Measurements from ENCODE around the gene KRT37. TPM values are rescaled to one million over a fixed set of nuclear protein-coding genes. Genes with fewer than 3 reads are reported as not detected.

Gene KRT37
- total RNA-seq, 2 experiments from 2014 or later = not detected

DNA sequence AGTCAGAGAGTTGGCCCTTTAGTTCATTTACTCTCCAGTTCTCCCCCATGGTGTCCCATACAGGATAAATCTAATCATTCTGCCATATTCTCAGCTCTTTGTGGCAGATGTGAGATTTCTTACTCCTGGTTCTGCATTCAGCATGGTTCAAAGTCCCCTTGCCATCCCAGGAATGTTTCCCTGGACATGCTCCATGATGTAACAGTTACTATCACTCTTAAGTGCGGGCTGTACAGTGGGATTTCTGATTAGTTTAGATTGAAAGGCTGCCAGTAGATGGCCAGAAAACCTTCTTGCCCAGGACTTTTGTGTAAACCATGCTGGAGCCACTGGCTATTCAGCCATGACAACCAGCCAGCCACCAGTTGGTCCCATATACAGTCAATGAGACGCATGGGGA is 10.4 kb downstream of the KRT37 start:
- no peak for DNase-seq
- Histone ChIP-seq H3K4me1 (ENCODE audit: insufficient read depth, low read length) (peaks cover 10% of the 10 kb centered on the region), H3K4me3 (ENCODE audit: low read length) (no peak overlapping the region), H3K27ac (ENCODE audit: low read depth in 1 of 2, low read length in 2 of 2) (no peak overlapping the region), H3K36me3 (ENCODE audit: insufficient read depth, low read length) (no peaks in the 10 kb centered on the region), H3K27me3 (ENCODE audit: control insufficient read depth in 1 of 2, insufficient read depth in 2 of 2, low read length in 2 of 2) (no peaks in the 10 kb centered on the region), H3K9me3 (ENCODE audit: control insufficient read depth in 1 of 2, insufficient read depth in 1 of 2, low read length in 2 of 2) (no peaks in the 10 kb centered on the region)
- no peak overlapping the region for H3K27ac Mint-ChIP-seq
- no peak overlapping the region for H3K4me3 Mint-ChIP-seq
- H3K4me1 Mint-ChIP-seq (ENCODE audit: low read depth) = peaks cover 8% of the 10 kb centered on the region
- ChIA-PET POLR2A (no interaction called here), CTCF (no interaction called here)
- H3K9me3 Mint-ChIP-seq = no peaks in the 10 kb centered on the region
- TF ChIP-seq, protein P1, sequence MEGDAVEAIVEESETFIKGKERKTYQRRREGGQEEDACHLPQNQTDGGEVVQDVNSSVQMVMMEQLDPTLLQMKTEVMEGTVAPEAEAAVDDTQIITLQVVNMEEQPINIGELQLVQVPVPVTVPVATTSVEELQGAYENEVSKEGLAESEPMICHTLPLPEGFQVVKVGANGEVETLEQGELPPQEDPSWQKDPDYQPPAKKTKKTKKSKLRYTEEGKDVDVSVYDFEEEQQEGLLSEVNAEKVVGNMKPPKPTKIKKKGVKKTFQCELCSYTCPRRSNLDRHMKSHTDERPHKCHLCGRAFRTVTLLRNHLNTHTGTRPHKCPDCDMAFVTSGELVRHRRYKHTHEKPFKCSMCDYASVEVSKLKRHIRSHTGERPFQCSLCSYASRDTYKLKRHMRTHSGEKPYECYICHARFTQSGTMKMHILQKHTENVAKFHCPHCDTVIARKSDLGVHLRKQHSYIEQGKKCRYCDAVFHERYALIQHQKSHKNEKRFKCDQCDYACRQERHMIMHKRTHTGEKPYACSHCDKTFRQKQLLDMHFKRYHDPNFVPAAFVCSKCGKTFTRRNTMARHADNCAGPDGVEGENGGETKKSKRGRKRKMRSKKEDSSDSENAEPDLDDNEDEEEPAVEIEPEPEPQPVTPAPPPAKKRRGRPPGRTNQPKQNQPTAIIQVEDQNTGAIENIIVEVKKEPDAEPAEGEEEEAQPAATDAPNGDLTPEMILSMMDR (IDR thresholded peaks at IDR 0.05) = no peak
- H3K36me3 Mint-ChIP-seq (ENCODE audit: low read depth) = no peaks in the 10 kb centered on the region
- no peaks in the 10 kb centered on the region for H3K27me3 Mint-ChIP-seq
- intact Hi-C loops (cut with DNase I, micrococcal nuclease) = no loop called here
- no peak for ATAC-seq (ENCODE audit: poor library complexity)

DNA sequence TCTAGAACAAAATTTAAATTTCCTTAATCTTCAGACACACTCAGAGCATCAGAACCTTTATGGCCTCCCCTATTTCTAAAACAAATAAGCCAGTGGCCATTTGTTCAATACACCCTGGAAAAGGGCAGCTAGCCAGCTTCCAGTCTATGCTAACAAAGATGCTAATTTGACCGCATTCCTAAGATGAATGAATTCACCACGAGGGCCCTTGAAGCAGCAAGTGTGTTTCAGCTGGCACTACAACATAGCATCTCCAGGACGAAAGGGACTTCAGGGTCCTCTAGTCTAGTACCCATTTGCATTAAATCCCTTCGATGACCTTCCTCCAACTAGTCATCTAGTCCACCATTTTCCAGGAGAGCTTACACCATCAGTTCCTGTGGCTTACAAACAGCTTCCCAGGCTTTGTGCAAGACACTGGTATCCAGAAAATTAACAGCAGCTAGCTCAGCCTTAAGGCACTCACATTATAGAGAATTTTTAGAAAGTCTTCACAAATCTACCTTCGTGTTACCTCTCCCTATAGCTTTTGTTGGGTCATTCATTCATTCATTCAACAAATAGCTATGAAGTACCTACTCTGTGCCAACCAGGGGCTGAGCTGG is 10.9 kb downstream of the KRT37 start:
- Mint-ChIP-seq H3K4me1 (ENCODE audit: low read depth) (peaks cover 13% of the 10 kb centered on the region), H3K36me3 (ENCODE audit: low read depth) (no peaks in the 10 kb centered on the region), H3K9me3 (no peaks in the 10 kb centered on the region), H3K27ac (no peak overlapping the region), H3K27me3 (no peaks in the 10 kb centered on the region), H3K4me3 (no peak overlapping the region)
- ChIA-PET CTCF (no interaction called here), POLR2A (no interaction called here)
- no peak for ATAC-seq (ENCODE audit: poor library complexity)
- DNase-seq = no peak
- Histone ChIP-seq H3K36me3 (ENCODE audit: insufficient read depth, low read length) (no peaks in the 10 kb centered on the region), H3K4me3 (ENCODE audit: low read length) (no peak overlapping the region), H3K27ac (ENCODE audit: low read depth in 1 of 2, low read length in 2 of 2) (no peak overlapping the region), H3K27me3 (ENCODE audit: control insufficient read depth in 1 of 2, insufficient read depth in 2 of 2, low read length in 2 of 2) (no peaks in the 10 kb centered on the region), H3K9me3 (ENCODE audit: control insufficient read depth in 1 of 2, insufficient read depth in 1 of 2, low read length in 2 of 2) (no peaks in the 10 kb centered on the region), H3K4me1 (ENCODE audit: insufficient read depth, low read length) (peaks cover 15% of the 10 kb centered on the region)
- intact Hi-C loops (cut with DNase I, micrococcal nuclease) = no loop called here
- TF ChIP-seq, protein P1 (IDR thresholded peaks at IDR 0.05) = no peak

DNA sequence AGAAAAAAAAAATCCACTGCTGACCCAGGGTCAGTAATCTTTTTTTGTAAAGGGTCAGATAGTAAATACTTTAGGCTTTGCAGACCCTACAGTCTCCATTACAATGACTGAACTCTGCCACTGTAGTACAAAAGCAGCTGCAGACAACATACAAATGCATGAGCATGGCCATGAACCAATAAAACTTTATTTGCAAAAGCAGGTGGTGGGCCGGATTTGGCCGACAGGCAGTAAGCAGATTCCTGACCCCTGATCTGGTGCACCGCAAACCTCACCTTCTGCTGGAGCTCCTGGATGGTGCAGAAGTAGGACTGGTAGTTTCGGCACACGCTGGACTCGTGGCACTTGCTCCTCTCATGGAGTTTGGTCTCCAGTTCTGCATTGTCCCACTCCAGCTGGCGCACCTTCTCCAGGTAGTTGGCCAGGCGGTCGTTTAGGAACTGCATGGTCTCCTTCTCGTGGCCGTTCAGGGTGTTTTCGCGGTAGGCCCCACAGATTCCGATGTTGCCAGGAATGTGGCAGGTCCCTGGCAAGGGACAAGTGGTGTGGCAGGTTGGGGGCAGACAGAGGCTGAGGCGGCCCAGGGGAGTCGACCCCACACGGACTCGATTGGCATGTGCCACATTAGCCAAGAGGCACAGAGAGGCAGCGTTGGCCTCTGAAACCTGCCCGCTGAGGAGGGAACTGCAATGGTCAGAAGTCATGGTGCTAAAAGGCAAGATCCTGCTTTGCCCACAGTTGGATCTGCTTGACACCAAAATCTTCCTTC is 13.1 kb downstream of the KRT37 start:
- no peaks in the 10 kb centered on the region for H3K27me3 ChIP-seq (ENCODE audit: control insufficient read depth in 1 of 2, insufficient read depth in 2 of 2, low read length in 2 of 2)
- H3K27ac Mint-ChIP-seq = no peak overlapping the region
- ChIA-PET CTCF (no interaction called here), POLR2A (no interaction called here)
- no peak overlapping the region for H3K27ac ChIP-seq (ENCODE audit: low read depth in 1 of 2, low read length in 2 of 2)
- H3K9me3 ChIP-seq (ENCODE audit: control insufficient read depth in 1 of 2, insufficient read depth in 1 of 2, low read length in 2 of 2) = no peaks in the 10 kb centered on the region
- no peaks in the 10 kb centered on the region for H3K36me3 ChIP-seq (ENCODE audit: insufficient read depth, low read length)
- DNase-seq (no peak), ATAC-seq (ENCODE audit: poor library complexity) (no peak)
- no peaks in the 10 kb centered on the region for H3K36me3 Mint-ChIP-seq (ENCODE audit: low read depth)
- H3K9me3 Mint-ChIP-seq = no peaks in the 10 kb centered on the region
- peaks cover 16% of the 10 kb centered on the region for H3K4me1 Mint-ChIP-seq (ENCODE audit: low read depth)
- no peak overlapping the region for H3K4me3 ChIP-seq (ENCODE audit: low read length)
- H3K27me3 Mint-ChIP-seq = no peaks in the 10 kb centered on the region
- intact Hi-C loops (cut with DNase I, micrococcal nuclease) = no loop called here
- H3K4me1 ChIP-seq (ENCODE audit: insufficient read depth, low read length) = peaks cover 15% of the 10 kb centered on the region
- TF ChIP-seq, protein P1 (IDR thresholded peaks at IDR 0.05) = no peak
- no peak overlapping the region for H3K4me3 Mint-ChIP-seq
